ENCODE data around the gene AKR1C8.

DNA sequence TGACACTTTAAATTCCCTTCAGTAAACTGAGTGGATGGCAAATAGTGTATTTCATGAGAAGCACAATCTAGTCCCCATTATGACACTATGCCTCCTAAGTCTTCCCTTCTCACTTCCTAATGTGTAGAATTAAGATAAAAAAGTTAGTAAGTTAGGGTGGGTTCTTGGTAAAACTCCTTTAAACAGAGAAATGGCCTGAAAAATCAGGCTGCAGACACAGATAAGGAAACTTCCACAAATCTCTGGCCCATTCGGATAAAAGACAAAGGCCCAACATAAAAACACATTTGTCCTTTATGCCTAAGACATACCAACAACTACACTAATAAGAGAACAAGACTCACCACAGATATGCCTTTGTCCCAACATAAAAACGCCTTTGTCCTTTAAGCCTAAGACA is 21.5 kb downstream of the AKR1C8 start:
- TF ChIP-seq CTCF (conservative IDR thresholded peaks at IDR 0.05) = no peak
- TF ChIP-seq ZFX (IDR thresholded peaks at IDR 0.05) = no peak

Measured in C4-2B (cell line).